GM10266 (cell line): ENCODE data around the gene TBXA2R.

ENCODE experiments used
- DNase-seq: peaks from one replicate; pipeline ENCODE4 v3.0.0; 2012; ENCODE audit errors: extremely low spot score
- CTCF ChIP-seq: IDR thresholded peaks from 2 replicates; pipeline ENCODE4 v1.5.1; 2012; ENCODE audit warnings: mild to moderate bottlenecking, low read depth; ENCODE audit not compliant: control insufficient read depth, insufficient read depth; ENCODE audit errors: missing control alignments

TBXA2R gene

GRCh38 chr19:3623716-3624115 lies 17.0 kb upstream of the TBXA2R start:
- no peak for TF ChIP-seq CTCF
- no peak for DNase-seq

DNA sequence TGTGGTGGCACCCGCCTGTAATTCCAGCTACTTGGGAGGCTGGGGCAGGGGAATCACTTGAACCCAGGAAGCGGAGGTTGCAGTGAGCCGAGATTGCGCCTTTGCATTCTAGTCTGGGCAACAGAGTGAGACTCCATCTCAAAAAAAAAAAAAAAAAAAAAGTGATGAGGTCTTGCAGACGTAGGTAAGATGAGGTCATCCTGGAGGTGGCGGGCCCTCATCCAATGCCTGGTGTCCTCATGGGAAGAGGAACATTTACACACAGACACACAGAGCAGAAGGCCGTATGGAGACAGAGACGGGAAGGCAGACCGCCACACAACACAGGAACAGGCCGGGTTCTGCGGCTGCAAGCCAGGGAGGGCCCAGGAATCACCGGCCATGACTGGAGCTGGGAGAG lies 15.5 kb upstream of the TBXA2R start:
- no peak for DNase-seq
- TF ChIP-seq CTCF, result no peak

DNA sequence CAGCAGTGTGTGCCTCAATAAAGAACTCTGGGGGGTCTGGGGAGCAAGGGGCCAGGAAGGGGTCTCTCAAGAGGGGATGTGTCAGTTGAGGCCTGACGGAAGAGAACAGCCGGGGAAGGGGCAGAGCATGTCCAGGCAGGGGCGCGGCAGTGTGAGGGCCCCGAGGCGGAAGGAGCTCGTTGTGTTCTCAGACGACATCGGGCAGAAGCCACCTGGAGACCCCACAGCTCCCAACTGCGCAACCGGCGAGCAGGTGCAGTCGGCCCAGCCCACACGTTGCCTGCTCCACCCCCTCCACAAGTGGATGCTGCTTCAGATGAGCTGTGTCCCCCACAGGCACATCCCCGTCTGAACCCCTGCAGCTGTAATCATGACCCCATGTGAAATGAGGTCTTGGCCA lies 15.0 kb upstream of the TBXA2R start:
- no peak for DNase-seq
- TF ChIP-seq CTCF, result no peak

- DNase-seq, result no peak
- TF ChIP-seq CTCF, result no peak
These were observed 14.3 kb upstream of the TBXA2R start for GRCh38 chr19:3620817-3621547.

DNA sequence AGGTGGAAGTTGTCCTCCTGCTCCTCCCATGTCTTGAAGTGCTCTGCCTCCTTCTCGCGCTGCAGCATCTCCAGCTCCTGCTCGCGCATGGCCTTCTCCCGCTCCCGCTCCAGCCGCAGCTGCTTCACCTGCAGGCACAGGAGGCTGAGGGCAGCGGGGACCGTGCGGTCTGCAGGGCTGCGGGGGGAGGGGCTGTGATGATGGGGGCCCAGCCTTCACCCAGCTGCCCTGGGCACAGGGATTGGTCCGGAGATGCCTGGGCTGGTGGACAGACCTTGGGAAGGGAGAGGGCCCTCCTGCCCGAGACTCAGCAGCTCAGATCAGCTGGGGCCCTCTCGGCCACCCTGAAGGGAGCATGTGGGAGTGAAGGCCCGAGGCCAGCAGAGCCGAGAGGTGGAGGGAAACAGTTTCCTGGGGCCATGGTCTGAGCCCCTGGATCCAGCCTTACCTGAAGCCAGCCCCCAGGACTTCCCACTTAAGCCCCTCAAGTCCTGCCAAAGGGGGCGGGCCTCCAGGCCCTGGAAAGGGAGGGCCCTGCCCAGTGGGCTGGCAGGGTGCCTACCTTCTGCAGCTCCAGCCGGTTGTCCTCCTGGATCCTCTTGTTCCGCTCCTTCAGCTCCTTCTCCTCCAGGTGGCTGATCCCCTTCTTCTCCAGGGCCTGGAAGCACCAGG lies 13.6 kb upstream of the TBXA2R start:
- no peak for DNase-seq
- no peak for TF ChIP-seq CTCF

GRCh38 chr19:3619631-3620012 lies 12.9 kb upstream of the TBXA2R start:
- TF ChIP-seq CTCF, result no peak
- no peak for DNase-seq
